OCI-LY1 (cell line): ENCODE measurements around the gene NEURL1B.

ENCODE experiments used
- CTCF ChIP-seq: fragments of 200-600 bp; sonication (generic), shearing (Covaris generic); IDR thresholded peaks from 2 replicates; pipeline ENCODE4 v1.5.1; 2017; ENCODE audit warnings: mild to moderate bottlenecking, antibody characterized with exemption, low read length, moderate library complexity, mixed read lengths
- EZH2 ChIP-seq: fragments of 200-600 bp; sonication (generic), shearing (Covaris generic); IDR thresholded peaks from 2 replicates; pipeline ENCODE4 v1.8.0; 2017; ENCODE audit warnings: borderline replicate concordance, mixed run types, mild to moderate bottlenecking, antibody characterized with exemption, low read length, moderate library complexity, mixed read lengths

DNA sequence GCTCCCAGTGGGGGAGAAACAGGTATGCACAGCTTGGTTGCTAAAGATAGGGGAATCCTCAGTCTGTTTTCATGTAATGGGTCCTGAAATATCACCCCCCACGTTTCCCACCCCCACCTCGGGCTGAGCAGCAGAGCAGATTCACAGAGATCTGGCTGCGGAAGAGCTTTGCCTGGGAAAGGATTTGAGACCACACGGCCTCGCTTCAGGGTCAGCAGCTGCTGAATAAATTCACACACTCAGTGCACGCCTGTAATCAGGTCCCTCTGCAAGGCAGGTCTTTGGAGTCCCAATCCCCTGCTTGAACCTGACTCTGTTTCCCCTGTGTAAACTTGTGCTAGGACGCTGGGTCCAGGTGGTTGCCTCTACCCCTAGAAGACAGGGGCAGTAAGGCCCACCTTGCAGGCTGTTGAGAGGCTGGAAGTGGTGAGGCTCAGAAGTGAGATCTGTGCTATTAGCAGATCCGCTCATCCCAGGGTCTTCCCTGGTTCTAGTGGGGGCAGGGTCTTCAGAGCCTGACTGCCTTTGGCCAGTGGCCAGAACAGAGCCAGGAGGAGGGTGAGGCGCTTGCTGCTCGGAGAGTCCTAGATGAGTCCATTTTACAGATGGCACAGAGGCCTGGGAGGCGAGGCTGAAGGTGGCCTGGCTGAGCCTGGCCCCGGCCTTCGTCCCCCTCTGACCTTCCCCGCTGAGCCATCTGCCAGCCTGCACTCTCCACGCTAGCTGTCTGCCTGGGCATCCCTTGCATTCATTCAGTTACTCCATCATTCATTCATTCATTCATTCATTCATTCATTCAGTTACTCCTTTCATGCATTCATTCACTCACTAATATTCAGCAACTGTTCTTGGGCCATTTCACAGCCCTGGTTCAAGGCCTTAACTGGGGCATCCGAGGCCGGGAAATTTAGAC lies 16.7 kb upstream of the NEURL1B start:
- TF ChIP-seq CTCF: no peak
- no peak for TF ChIP-seq EZH2
